ENCODE measurements around the gene SLITRK1. TPM values are rescaled to one million over a fixed set of nuclear protein-coding genes. Genes with fewer than 3 reads are reported as not detected.
A peak's percentile ranks its signal among the peaks of the same experiment; 100 is the strongest.

SLITRK1 gene
- total RNA-seq, 1 donor from 2014 or later: 1.6 TPM

DNA sequence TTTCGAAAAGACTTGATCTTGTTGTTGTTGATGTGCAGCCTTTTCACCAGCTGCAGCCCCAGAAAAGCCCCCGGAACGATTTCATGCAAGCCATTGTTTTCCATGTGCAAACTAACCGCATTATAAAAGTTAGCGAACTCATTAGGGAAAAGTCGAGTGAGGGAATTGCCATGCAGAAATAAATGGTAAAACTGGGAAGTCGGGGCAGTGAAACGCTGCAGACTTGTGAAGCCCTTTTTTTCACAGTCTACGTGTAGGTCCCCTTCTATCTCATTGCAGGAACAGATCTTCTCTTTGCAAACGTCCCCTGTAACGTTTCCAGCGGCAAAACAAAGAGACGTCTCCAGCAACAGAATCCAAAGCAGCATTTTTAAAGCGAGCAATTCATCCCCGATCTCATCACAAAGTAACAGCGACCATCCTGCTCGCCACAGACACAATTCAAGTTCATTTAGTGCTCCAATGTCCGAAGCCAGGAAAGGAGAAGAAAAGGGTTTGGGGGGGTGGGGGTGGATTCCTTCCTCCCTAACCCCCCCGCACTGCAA is 1.1 kb downstream of the SLITRK1 start:
- peak; percentile 8 for DNase-seq (ENCODE audit: low spot score)
- TF ChIP-seq, protein P1, sequence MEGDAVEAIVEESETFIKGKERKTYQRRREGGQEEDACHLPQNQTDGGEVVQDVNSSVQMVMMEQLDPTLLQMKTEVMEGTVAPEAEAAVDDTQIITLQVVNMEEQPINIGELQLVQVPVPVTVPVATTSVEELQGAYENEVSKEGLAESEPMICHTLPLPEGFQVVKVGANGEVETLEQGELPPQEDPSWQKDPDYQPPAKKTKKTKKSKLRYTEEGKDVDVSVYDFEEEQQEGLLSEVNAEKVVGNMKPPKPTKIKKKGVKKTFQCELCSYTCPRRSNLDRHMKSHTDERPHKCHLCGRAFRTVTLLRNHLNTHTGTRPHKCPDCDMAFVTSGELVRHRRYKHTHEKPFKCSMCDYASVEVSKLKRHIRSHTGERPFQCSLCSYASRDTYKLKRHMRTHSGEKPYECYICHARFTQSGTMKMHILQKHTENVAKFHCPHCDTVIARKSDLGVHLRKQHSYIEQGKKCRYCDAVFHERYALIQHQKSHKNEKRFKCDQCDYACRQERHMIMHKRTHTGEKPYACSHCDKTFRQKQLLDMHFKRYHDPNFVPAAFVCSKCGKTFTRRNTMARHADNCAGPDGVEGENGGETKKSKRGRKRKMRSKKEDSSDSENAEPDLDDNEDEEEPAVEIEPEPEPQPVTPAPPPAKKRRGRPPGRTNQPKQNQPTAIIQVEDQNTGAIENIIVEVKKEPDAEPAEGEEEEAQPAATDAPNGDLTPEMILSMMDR (IDR thresholded peaks at IDR 0.05): no peak
- no peak for TF ChIP-seq EZH2phosphoT487 (IDR thresholded peaks at IDR 0.05)
- TF ChIP-seq EZH2 (IDR thresholded peaks at IDR 0.05): no peak
- peaks cover 17% of the 10 kb centered on the region for H3K27me3 Mint-ChIP-seq (ENCODE audit: insufficient read depth, low read depth)
- H4K20me1 ChIP-seq (ENCODE audit: low read depth): peaks cover 32% of the 10 kb centered on the region
- H3K4me2 ChIP-seq: peak overlapping the region; percentile 99
- H3K27ac ChIP-seq: no peak overlapping the region
- H3K4me3 ChIP-seq: peak overlapping the region; percentile 65
- peaks cover 42% of the 10 kb centered on the region for H3K4me1 Mint-ChIP-seq
- no peaks in the 10 kb centered on the region for H3K79me2 ChIP-seq (ENCODE audit: low read depth)
- peaks cover 60% of the 10 kb centered on the region for H3F3A ChIP-seq (ENCODE audit: low read depth)
- peaks cover 50% of the 10 kb centered on the region for H3K4me1 ChIP-seq
- no peaks in the 10 kb centered on the region for H3K9me3 ChIP-seq (ENCODE audit: low read depth)
- peak overlapping the region; percentile 89 for H3K4me3 Mint-ChIP-seq
- H3K27ac Mint-ChIP-seq: no peak overlapping the region
- H3K9ac ChIP-seq: no peak overlapping the region
- H3K27me3 ChIP-seq: peaks cover 50% of the 10 kb centered on the region
- no peaks in the 10 kb centered on the region for H3K36me3 Mint-ChIP-seq
- H2AFZ ChIP-seq (replicated peaks): no peak overlapping the region
- H3K36me3 ChIP-seq: no peaks in the 10 kb centered on the region
- H3K9me3 Mint-ChIP-seq: no peaks in the 10 kb centered on the region

DNA sequence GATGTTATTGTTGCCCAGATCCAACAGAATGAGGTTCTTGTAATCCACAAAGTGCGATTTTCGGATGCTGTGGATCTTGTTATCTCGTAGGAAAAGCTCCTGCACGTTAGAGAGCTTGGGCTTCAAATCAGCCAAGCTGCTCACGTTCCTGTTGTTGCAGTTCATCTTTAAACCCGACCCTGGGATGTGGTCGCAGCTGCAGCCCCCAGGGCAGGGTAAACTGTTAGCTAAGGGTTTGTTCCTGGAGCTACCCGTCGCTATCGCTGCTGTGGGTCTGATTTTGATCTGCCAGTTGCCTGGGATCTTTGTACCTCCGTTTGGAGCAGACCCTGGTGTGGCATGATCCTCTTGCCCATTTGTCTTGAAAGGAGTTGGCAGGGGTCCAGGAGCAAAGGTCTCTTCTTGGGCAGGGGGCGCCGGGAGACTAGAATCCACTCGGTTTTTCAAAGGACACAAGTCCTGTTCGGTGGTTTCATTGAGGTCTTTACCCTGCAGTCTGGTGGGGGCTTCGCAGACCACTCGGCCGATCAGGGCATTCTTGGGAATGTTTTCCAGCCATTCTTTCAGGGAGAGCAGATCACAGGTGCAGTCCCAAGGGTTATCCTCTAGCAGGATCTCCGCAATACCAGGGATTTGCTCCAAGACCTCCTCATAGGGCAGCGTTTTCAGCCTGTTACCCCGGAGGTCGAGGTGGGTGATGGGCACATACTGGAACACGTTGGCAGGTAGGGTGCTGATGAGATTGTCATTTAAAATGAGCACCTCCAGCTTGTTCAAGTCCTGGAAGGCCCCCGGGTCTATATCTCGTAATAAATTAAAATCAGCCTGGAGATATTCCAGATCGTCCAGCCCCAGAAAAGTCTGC is 1.8 kb downstream of the SLITRK1 start:
- H4K20me1 ChIP-seq (ENCODE audit: low read depth): peaks cover 32% of the 10 kb centered on the region
- no peaks in the 10 kb centered on the region for H3K36me3 Mint-ChIP-seq
- no peak overlapping the region for H3K27ac Mint-ChIP-seq
- peaks cover 50% of the 10 kb centered on the region for H3K27me3 ChIP-seq
- H3K4me3 Mint-ChIP-seq: peak overlapping the region; percentile 89
- no peaks in the 10 kb centered on the region for H3K79me2 ChIP-seq (ENCODE audit: low read depth)
- peaks cover 17% of the 10 kb centered on the region for H3K27me3 Mint-ChIP-seq (ENCODE audit: insufficient read depth, low read depth)
- TF ChIP-seq, protein P1 (IDR thresholded peaks at IDR 0.05): no peak
- TF ChIP-seq EZH2 (IDR thresholded peaks at IDR 0.05) (peak; percentile 62), EZH2phosphoT487 (IDR thresholded peaks at IDR 0.05) (peak; percentile 56)
- H3K9me3 ChIP-seq (ENCODE audit: low read depth): no peaks in the 10 kb centered on the region
- peaks cover 60% of the 10 kb centered on the region for H3F3A ChIP-seq (ENCODE audit: low read depth)
- no peak overlapping the region for H2AFZ ChIP-seq (replicated peaks)
- H3K4me1 ChIP-seq: peaks cover 50% of the 10 kb centered on the region
- no peak overlapping the region for H3K9ac ChIP-seq
- H3K4me3 ChIP-seq: peak overlapping the region; percentile 65
- DNase-seq (ENCODE audit: low spot score): peak; percentile 26
- H3K36me3 ChIP-seq: no peaks in the 10 kb centered on the region
- no peak overlapping the region for H3K27ac ChIP-seq
- H3K9me3 Mint-ChIP-seq: no peaks in the 10 kb centered on the region
- peak overlapping the region; percentile 99 for H3K4me2 ChIP-seq
- H3K4me1 Mint-ChIP-seq: peaks cover 42% of the 10 kb centered on the region

DNA sequence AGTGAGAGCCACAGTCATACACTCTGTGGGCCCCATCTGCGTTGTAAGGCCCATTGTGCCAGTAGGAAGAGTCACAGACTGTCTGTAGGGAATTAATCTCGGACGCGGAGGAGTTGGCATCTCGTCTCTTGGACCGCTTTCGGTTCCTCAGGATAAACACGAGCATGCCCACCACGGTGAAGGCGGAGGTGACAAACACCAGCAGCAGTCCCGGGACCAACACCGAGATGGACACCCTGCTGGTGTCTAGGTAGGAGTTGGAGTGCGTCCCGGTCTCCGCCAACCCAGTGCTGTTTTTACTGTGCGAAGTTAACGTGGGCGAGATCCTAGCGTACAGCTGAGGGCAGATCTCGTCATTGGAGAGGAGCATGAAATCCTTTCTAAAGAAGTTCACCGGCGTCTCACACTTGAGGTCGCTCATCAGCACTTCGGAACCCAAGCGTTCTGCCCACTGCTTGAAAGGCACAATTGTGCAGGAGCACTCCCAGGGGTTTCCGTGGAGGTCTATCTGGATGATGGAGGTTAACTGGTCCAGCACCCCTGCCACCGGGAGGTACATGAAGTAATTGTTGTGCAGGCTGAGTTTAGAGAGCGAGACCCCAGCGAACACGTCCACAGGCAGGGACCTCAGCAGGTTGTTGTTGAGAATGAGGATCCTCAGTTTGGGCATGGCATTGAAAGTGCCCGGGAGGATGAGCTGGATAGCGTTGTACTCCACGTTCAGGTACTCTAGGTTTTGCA is 2.7 kb downstream of the SLITRK1 start:
- Mint-ChIP-seq H3K4me3 (peak overlapping the region; percentile 89), H3K27me3 (ENCODE audit: insufficient read depth, low read depth) (peaks cover 17% of the 10 kb centered on the region), H3K27ac (no peak overlapping the region), H3K9me3 (no peaks in the 10 kb centered on the region), H3K36me3 (no peaks in the 10 kb centered on the region), H3K4me1 (peaks cover 42% of the 10 kb centered on the region)
- no peak for TF ChIP-seq EZH2phosphoT487 (IDR thresholded peaks at IDR 0.05)
- TF ChIP-seq, protein P1 (IDR thresholded peaks at IDR 0.05): no peak
- TF ChIP-seq EZH2 (IDR thresholded peaks at IDR 0.05): no peak
- no peak overlapping the region for H3K9ac ChIP-seq
- no peaks in the 10 kb centered on the region for H3K9me3 ChIP-seq (ENCODE audit: low read depth)
- no peaks in the 10 kb centered on the region for H3K36me3 ChIP-seq
- H3K79me2 ChIP-seq (ENCODE audit: low read depth): no peaks in the 10 kb centered on the region
- H3K4me2 ChIP-seq: peak overlapping the region; percentile 99
- peaks cover 47% of the 10 kb centered on the region for H3K27me3 ChIP-seq
- H3K4me1 ChIP-seq: peaks cover 50% of the 10 kb centered on the region
- H3F3A ChIP-seq (ENCODE audit: low read depth): peaks cover 60% of the 10 kb centered on the region
- DNase-seq (ENCODE audit: low spot score): peak; percentile 43
- no peak overlapping the region for H3K27ac ChIP-seq
- H3K4me3 ChIP-seq: peak overlapping the region; percentile 65
- H4K20me1 ChIP-seq (ENCODE audit: low read depth): peaks cover 32% of the 10 kb centered on the region
- no peak overlapping the region for H2AFZ ChIP-seq (replicated peaks)
